Heart right ventricle (tissue), 16 donors: ENCODE data around the gene DIAPH1. TPM values are rescaled to one million over a fixed set of nuclear protein-coding genes. Genes with fewer than 3 reads are reported as not detected.
"Not testable (repeated sequence)": the region's sequence is repeated elsewhere in the genome, so short reads cannot be mapped to it uniquely, and the experiment has no call there.

Source experiments
- ATAC-seq, 8 donors: fragments of 200-7000 bp; cut with Tn5 transposase; one replicate each; pipeline ENCODE4 v1.9.1; 2020; ENCODE audit warnings: mild to moderate bottlenecking in 8 of 8, moderate library complexity in 8 of 8, moderate number of reproducible peaks in 1 of 8
- DNase-seq, 2 donors: peaks; one replicate each; pipeline ENCODE4 v3.0.0-alpha.2; 2020
- H3K27ac ChIP-seq, 10 donors: fragments of 200-600 bp; sonication (generic) in 2 of 10; one replicate each; pipeline versions ENCODE4 v1.5.0 to v1.8.0; 2020 to 2022; ENCODE audit warnings: mild to moderate bottlenecking in 3 of 10
- H3K27me3 ChIP-seq, 7 donors: fragments of 200-600 bp; one replicate each; pipeline ENCODE4 v1.8.0; 2021 to 2022; ENCODE audit warnings: mild to moderate bottlenecking in 2 of 7
- H3K36me3 ChIP-seq, 9 donors: fragments of 200-600 bp; sonication (generic) in 1 of 9; one replicate each; pipeline versions ENCODE4 v1.5.0 to v1.8.0; 2020 to 2022; ENCODE audit warnings: mild to moderate bottlenecking in 2 of 9
- H3K4me1 ChIP-seq, 9 donors: fragments of 200-600 bp; sonication (generic) in 1 of 9; one replicate each; pipeline versions ENCODE4 v1.5.0 to v1.8.0; 2020 to 2022; ENCODE audit warnings: mild to moderate bottlenecking in 4 of 9
- H3K4me3 ChIP-seq, 10 donors: fragments of 200-600 bp; sonication (generic) in 2 of 10; one replicate each; pipeline versions ENCODE4 v1.5.0 to v1.8.0; 2020 to 2022; ENCODE audit warnings: mild to moderate bottlenecking in 7 of 10, moderate library complexity in 2 of 10
- H3K9me3 ChIP-seq, 11 donors: fragments of 200-600 bp in 10 of 11; sonication (generic) in 2 of 11; one replicate each; pipeline versions ENCODE4 v1.5.0 to v1.8.0; 2013 to 2022; ENCODE audit warnings: mild to moderate bottlenecking in 2 of 11, control low read depth in 1 of 11, moderate library complexity in 1 of 11
- CTCF ChIP-seq, 9 donors: fragments of 200-600 bp; sonication (generic) in 2 of 9; IDR thresholded peaks; one replicate each; pipeline versions ENCODE4 v1.5.0 to v1.8.0; 2021 to 2022; ENCODE audit warnings: antibody characterized with exemption in 9 of 9, mild to moderate bottlenecking in 5 of 9, moderate library complexity in 1 of 9
- WGBS, 2 donors: extraction: QIAGEN DNeasy Blood & Tissue Kit; methylation state at CpG; one replicate each; pipeline ENCODE4 v1.1.7; 2013; ENCODE audit warnings: inconsistent platforms in 1 of 2; 5-methylcytosine and 5-hydroxymethylcytosine counted together
- intact Hi-C, 10 donors: fragments of 100-400 bp; cut with DNase I; formaldehyde crosslinking; loops; one replicate each; pipeline versions ENCODE4 v1.11.1 to v1.14.2; 2022
- polyA plus RNA-seq, 2 donors: library from polyadenylated mRNA; stranded (reverse); fragments of 200-250 nt; gene quantifications; one replicate each; pipeline ENCODE4 v1.2.3, GENCODE V29; 2013
- total RNA-seq, 10 donors: library from RNA; stranded (reverse); fragmentation: NEBNext Ultra II Directional in 3 of 10; extraction: Animal tissue kit (Norgen Biotek cat#: 25700) in 3 of 10; gene quantifications; one replicate each; pipeline versions ENCODE4 v1.2.1 to v1.2.4, GENCODE V29; 2021 to 2023
- donor health status: Arrhythmogenic right ventricular cardiomyopathy.
- donor health status: ischemic (EF 13 %, LVEDD 7.1; RV severe dilation, severe dysfunction).
- donor health status: healthy with polysubstance abuse.
- donor health status: DM: no; HTN: yes; CAD: no.
- donor health status: DM: no; HTN: no; CAD: no.
- donor health status: ischemic (EF 25% LVEDD 6.9; RV normal size, moderate dysfunction).
- donor health status: ischemic (EF 25% LVEDD 5.7; RV mildly dilated, moderate dysfunction).
- donor health status: healthy.
- donor health status: DM: yes; HTN: yes; CAD: no.
- donor health status: Ischemic cardiomyopathy.
- donor health status: ischemic (EF 35%, LVEDD 5.7; RV mildly dilated, moderate dysfunction).
- donor health status: nonischemic (EF 11% LVEDD 7.7; RV severe dilation, severe dysfunction).
- donor health status: DM: yes; HTN: yes; CAD: no.
- donor health status: PGD.
- donor health status: ischemic (EF 29% LVEDD 5.4; RV normal size, mild dysfunction).
- donor health status: nonischemic (EF 23%, LVEDD 6.1; RV moderate dilation, normal function).

The DIAPH1 gene
- total and polyA plus RNA-seq, 12 donors: 27.3 to 93.2 (median 45.6) TPM

DNA sequence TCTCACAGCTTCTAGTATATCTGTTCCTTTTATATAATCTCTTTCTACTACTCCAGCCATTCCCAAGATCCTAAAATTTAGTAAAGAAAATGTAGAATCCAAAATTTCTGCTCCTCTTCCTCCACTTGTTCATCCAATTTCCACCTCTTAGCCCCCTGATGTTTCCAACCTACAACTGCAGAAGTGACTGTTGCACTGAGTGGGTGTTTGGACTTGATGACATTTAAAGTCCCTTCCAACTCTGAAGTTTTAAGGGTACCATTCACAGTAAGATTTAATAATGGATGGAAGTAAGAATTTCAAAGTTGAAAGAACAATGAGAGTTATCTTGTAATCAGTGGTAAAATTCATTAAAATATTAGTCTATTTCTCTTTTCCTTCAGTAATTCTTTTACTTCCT is 5.5 kb downstream of the DIAPH1 start:
- intact Hi-C loops: no loop called here

GRCh38 chr5:141611289-141611688 is 7.5 kb downstream of the DIAPH1 start:
- Histone ChIP-seq H3K9me3 (no peaks in the 10 kb centered on the region), H3K4me3 (no peak overlapping the region), H3K27me3 (no peaks in the 10 kb centered on the region), H3K27ac (no peak overlapping the region), H3K4me1 (peaks cover 0 to 99% (median 36%) of the 10 kb centered on the region in 9 donors), H3K36me3 (peaks cover 0 to 5% (median 0%) of the 10 kb centered on the region in 9 donors)
- 86 to 89% methylated on average over 3 of the region's 3 CpGs for WGBS, 2 donors
- no peak for ATAC-seq
- intact Hi-C loops: no loop called here
- no peak for DNase-seq
- no peak for TF ChIP-seq CTCF (IDR thresholded peaks at IDR 0.05)

More for the DNA sequence above, 5.5 kb downstream of the DIAPH1 start:
- DNase-seq (no peak), ATAC-seq (no peak)
- Histone ChIP-seq H3K9me3 (no peaks in the 10 kb centered on the region), H3K4me3 (no peak overlapping the region), H3K36me3 (peaks cover 0 to 5% (median 0%) of the 10 kb centered on the region in 9 donors), H3K27me3 (no peaks in the 10 kb centered on the region), H3K4me1 (peaks cover 0 to 98% (median 37%) of the 10 kb centered on the region in 9 donors), H3K27ac (peak overlapping the region in 3 of 10 donors; percentile 15 to 20 (median 16))
- TF ChIP-seq CTCF (IDR thresholded peaks at IDR 0.05): no peak

DNA sequence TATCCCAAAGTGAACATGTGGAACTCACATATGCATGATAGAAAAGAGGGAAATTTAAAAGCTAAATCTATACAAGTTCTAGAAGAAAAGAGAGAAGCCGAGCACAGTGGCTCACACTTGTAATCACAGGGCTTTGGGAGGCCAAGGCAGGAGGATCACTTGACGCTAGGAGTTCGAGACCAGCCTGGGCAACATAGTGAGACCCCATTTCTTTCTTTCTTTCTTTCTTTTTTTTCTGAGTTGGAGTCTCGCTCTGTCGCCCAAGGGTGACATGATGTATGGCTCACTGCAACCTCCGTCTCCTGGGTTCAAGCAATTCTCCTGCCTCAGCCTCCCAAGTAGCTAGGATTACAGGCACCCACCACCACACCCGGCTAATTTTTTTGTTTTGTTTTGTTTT is 8.9 kb downstream of the DIAPH1 start:
- H3K27ac ChIP-seq, ATAC-seq, H3K36me3 ChIP-seq, intact Hi-C loops, DNase-seq, H3K4me3 ChIP-seq, H3K27me3 ChIP-seq, H3K9me3 ChIP-seq: not testable (repeated sequence)
- WGBS, 2 donors: 98% methylated on average over 7 of the region's 7 CpGs
- H3K4me1 ChIP-seq: peaks cover 0 to 99% (median 43%) of the 10 kb centered on the region in 9 donors

DNA sequence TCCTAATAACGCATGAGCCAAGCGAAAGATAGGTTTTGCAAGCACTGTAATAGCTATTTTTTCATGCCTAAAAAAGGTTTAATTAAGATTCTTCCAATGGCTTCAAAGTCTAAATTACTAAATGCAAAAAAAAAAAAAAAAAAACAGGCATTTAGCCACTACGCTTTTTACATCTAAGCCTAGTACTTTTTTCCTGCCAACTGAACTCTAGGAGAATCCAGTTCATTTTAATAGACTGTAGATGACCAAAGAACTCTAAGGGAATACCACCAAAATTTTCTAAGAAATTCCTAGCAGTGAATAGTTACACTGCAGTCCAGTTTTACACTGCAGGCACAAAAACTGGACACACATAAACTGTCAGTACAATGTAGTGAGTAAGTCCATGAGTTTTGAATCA is 9.8 kb downstream of the DIAPH1 start:
- Histone ChIP-seq H3K27ac (peak overlapping the region in 1 of 10 donors; percentile 44), H3K9me3 (no peaks in the 10 kb centered on the region), H3K4me1 (peaks cover 0 to 99% (median 49%) of the 10 kb centered on the region in 9 donors), H3K4me3 (no peak overlapping the region), H3K27me3 (no peaks in the 10 kb centered on the region), H3K36me3 (peaks cover 0 to 5% (median 0%) of the 10 kb centered on the region in 9 donors)
- ATAC-seq: no peak
- 96 to 99% methylated on average over 3 of the region's 3 CpGs for WGBS, 2 donors
- no peak for TF ChIP-seq CTCF (IDR thresholded peaks at IDR 0.05)
- DNase-seq: no peak
- intact Hi-C loops: no loop called here

GRCh38 chr5:141608557-141608956 is 10.2 kb downstream of the DIAPH1 start:
- no peak overlapping the region for H3K4me3 ChIP-seq
- TF ChIP-seq CTCF (IDR thresholded peaks at IDR 0.05): no peak
- H3K4me1 ChIP-seq: peaks cover 2 to 99% (median 49%) of the 10 kb centered on the region in 9 donors
- H3K36me3 ChIP-seq: peaks cover 0 to 5% (median 0%) of the 10 kb centered on the region in 9 donors
- H3K27ac ChIP-seq: peak overlapping the region in 1 of 10 donors; percentile 88
- no peaks in the 10 kb centered on the region for H3K9me3 ChIP-seq
- H3K27me3 ChIP-seq: no peaks in the 10 kb centered on the region
- 76 to 78% methylated on average over 1 of the region's 1 CpG for WGBS, 2 donors
- intact Hi-C loops: no loop called here
- DNase-seq (no peak), ATAC-seq (no peak)
